ENCODE data around the gene ZIM2. TPM values are rescaled to one million over a fixed set of nuclear protein-coding genes. Genes with fewer than 3 reads are reported as not detected.

The ZIM2 gene
- total RNA-seq, 1 experiment from 2014 or later, result not detected

DNA sequence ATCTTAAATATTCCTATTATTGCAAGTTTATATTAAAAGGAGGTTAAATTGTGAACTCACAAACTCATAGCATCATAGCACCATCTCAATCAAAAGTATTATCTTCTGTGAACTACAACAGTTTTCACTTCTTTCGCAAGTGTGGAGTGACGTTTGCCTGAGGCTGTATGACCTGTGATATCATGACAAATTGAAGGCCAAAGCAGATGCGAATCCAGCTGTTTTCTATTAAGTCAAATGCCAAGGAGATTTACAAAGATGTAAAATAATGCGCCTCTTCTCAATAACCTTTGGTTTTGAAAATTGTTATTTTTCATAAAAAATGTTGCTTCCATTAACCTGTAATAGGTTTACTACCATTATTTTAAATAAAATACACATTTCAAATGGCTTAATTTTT lies 7.6 kb upstream of the ZIM2 start:
- in situ Hi-C loops (cut with HindIII; ENCODE audit: low pct_unique_long_range_greater_than_20kb, low sequenced_read_pairs), result no loop called here
- no peak for DNase-seq (ENCODE audit: low read depth, low spot score)

DNA sequence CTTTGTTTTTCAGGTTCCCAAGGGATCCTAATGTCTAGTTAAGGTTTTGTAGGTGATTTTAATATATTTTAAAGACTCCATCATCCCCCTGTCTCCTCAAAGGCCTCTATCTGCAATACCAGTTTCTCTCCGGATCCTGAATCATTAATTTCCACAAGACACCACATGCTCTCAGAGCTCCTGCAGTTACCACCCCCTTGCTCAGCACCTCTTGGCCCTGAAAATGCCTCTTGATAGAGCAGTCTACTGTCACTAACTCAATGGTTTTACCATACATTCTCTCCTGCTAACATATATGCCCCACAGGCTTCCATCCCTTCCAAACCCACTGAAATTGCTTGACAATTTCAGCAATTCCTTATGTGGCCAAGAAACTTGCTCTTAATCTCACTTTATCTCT lies 1.9 kb upstream of the ZIM2 start:
- in situ Hi-C loops (cut with HindIII; ENCODE audit: low pct_unique_long_range_greater_than_20kb, low sequenced_read_pairs), result no loop called here
- DNase-seq (ENCODE audit: low read depth, low spot score), result no peak

DNA sequence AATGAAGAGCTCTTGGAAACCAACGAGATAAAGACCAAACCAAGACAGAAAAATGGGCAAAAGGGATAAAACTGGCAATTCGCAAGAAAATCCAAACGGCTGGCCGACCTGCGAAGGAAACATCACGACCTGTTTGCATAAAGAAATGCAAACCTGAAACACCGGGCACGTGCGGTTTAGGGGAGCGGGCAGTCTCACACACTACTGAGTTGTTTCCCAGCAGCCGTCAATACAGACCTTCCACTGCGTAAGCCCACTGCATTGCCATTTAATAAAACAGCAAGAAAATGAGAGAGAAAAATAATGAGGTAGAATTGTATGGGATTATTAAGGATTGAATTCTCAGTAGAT lies 642 bp upstream of the ZIM2 start:
- in situ Hi-C loops (cut with HindIII; ENCODE audit: low pct_unique_long_range_greater_than_20kb, low sequenced_read_pairs), result no loop called here
- DNase-seq (ENCODE audit: low read depth, low spot score), result no peak

DNA sequence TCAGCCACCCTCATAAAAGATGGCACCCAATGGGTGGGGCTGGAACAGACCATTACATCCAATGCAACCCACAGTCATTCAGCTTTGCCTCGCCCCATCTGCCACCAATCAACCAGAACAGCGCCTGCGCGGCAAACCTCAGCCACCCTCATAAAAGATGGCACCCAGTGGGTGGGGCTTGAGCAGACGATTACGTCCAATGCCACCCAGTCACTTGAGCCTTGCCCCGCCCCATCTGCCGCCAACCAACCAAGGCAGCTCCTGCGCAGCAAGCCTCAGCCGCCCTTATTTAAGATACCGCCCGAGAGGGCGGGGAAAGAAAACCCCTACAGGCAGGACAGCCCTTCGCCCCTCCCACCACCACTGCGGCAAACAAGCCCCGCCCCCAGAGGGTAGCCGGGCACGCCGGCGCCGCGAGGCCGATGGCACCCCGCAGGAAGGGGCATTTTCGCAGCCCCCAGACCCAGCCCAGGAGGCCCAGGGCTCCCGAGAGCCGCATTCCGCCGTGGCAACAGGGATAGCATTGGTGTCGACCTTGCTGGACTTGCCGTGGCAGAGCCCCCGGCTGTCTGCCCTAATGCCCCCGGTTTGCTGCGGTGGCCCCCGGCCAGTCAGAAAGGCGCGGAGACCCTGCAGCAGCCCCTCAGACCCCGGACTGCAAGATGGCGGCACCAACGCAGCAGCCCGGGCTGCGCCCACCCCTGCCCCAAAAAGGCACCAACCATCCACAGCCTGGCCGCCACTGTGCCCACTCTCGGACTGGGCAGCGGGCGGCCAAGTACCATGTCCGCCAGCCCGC lies 675 bp downstream of the ZIM2 start:
- in situ Hi-C loops (cut with HindIII; ENCODE audit: low pct_unique_long_range_greater_than_20kb, low sequenced_read_pairs), result no loop called here
- peak; percentile 22 for DNase-seq (ENCODE audit: low read depth, low spot score)

DNA sequence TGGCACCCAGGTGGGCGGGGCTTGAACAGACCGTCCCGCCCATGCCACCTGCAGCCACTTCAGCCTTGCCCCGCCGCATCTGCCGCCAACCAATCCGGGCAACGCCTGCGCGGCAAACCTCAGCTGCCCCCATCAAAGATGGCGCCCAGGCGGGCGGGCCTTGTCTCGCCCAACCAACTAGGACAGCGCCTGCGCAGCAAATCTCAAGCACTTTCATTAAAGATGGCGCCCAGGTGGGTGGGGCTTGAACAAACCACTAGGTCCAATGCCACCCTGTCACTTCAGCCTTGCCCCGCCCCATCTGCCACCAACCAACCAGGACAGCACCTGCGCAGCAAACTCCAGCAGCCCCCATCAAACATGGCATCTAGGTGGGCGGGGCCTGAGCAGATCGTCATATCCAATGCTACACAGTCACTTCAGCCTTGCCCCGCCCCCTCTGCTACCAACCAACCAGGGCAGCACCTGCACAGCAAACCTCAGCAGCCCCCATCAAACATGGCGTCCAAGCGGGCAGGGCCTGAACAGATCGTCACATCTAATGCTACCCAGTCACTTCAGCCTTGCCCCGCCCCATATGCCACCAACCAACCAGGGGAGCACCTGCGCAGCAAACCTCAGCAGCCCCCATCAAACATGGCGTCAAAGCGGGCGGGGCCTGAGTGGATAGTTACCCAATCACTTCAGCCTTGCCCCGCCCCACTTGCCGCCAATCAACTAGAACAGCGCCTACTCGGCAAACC lies 1.4 kb downstream of the ZIM2 start:
- in situ Hi-C loops (cut with HindIII; ENCODE audit: low pct_unique_long_range_greater_than_20kb, low sequenced_read_pairs), result no loop called here
- peak; percentile 32 for DNase-seq (ENCODE audit: low read depth, low spot score)

DNA sequence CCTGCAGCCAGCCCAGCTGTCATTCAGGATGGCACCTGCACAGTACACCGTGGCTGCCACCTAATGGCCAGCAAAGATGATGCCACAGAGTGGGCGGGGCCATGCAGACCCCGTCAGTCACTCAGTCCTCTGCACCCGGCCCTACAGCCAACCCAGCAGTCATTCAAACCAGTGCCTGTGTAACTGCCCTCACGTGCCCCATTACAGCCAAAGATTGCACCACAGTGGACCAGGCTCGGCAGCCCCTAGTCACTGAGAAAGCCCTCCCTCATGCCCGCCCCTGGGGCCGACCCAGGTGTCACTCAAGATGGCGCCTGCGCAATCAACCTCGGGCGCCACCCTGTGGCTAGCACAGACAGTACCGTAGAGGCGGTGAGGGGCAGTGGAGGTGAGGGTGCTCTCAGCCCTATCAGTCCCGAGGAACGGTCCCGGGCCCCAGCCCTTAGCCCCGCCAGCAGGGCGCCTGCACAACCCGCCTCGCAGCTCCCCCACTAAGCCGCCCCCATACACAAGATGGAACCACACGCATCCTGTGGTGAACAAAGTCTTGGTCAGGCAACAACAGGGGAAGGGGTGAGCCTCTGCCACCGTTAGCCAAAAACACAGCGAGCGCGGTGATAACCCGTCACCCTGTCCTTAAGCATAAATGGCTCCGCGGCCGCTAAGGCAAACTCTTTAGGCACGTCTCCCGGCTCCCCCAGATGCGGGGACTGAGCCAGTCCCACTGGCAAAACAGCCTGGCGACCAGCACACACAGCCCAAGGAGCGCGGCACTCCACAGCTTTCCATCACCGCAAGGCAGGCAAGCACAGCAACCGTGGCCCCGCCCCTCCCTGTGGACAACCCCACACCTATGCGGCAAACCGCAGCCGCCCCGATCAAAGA lies 2.3 kb downstream of the ZIM2 start:
- DNase-seq (ENCODE audit: low read depth, low spot score), result peak; percentile 2
- in situ Hi-C loops (cut with HindIII; ENCODE audit: low pct_unique_long_range_greater_than_20kb, low sequenced_read_pairs), result no loop called here

DNA sequence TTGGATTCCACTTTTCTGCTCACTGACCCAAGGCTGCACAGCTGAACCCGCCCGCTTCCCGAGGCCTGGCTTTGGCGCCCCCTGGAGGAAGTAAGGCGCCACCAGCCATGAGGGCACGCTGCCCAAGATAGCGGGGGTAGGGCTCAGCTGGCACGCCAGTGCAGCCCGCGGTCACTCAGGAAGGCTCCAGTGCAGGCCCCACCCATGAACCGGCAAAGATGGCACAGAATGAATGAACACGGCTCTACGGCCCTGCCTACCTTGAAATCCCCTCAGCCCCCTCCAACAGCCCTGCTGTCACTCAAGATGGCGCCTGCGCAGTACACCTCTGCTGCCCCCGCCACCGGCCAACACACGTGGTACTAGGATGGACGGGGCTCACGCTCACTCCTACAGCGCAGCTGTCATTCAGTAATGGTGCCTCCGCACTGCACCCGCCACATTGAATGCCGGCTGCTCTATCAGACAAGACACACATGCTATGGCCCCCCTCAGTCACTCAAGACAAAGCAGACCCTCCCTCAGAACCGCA lies 3.0 kb downstream of the ZIM2 start:
- in situ Hi-C loops (cut with HindIII; ENCODE audit: low pct_unique_long_range_greater_than_20kb, low sequenced_read_pairs), result no loop called here
- DNase-seq (ENCODE audit: low read depth, low spot score), result no peak

DNA sequence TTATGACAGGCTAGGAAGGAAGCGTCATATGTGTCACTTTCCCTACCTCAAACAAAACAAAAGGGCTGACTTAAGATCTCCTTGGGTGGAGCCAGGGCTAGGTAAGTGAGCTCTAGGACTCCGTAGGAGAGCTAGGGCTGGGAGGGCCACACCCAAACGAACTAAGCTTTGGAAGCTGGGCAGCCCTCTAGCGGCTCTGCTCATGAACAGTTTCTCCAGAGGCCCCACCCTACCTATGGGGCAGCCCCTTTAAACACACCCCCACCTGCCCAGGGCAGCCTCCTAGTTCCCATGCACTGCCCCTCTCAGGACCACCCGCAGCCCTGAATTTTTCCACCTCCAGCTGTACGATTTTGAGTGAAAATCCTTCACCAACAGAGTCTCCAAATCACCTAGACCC lies 3.5 kb downstream of the ZIM2 start:
- no peak for DNase-seq (ENCODE audit: low read depth, low spot score)
- in situ Hi-C loops (cut with HindIII; ENCODE audit: low pct_unique_long_range_greater_than_20kb, low sequenced_read_pairs), result no loop called here

DNA sequence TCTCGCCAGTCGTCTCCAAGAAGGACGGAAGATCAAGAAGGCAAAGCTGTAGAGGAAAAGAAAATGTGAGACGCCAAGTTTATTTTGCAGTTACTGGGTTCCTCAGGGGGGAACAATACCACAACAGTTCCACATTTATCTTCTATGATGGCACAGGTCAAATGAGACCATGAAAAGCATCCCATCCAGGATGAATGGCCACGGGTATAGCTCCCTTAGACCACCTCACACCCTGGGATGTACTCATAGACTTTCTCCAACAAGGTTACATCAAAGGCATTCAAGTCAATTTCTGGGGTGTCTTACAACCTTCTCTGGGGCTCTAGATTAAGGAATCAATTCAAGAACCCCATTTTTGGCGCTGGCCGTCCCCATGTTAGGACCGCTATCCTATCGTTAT lies 4.5 kb downstream of the ZIM2 start:
- in situ Hi-C loops (cut with HindIII; ENCODE audit: low pct_unique_long_range_greater_than_20kb, low sequenced_read_pairs), result no loop called here
- no peak for DNase-seq (ENCODE audit: low read depth, low spot score)

DNA sequence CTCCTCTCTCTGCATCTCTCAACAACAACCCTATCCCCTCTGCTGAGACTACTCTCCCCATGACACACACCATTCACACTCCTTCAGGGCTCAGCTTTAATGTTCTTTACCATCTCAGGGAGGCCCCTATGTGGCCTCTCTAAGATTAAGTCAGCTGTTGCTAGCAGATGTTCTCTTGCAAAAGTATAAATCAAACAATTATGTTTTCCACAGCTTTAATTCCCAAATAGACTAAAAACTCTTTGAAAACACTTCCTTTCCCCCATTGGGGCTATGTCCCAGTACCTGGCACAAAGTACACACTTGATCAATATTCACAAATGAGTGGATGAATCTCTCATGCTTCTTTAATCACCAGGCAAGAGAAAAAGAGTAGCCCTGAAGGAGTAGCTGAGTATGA lies 5.1 kb downstream of the ZIM2 start:
- no peak for DNase-seq (ENCODE audit: low read depth, low spot score)
- in situ Hi-C loops (cut with HindIII; ENCODE audit: low pct_unique_long_range_greater_than_20kb, low sequenced_read_pairs), result no loop called here

DNA sequence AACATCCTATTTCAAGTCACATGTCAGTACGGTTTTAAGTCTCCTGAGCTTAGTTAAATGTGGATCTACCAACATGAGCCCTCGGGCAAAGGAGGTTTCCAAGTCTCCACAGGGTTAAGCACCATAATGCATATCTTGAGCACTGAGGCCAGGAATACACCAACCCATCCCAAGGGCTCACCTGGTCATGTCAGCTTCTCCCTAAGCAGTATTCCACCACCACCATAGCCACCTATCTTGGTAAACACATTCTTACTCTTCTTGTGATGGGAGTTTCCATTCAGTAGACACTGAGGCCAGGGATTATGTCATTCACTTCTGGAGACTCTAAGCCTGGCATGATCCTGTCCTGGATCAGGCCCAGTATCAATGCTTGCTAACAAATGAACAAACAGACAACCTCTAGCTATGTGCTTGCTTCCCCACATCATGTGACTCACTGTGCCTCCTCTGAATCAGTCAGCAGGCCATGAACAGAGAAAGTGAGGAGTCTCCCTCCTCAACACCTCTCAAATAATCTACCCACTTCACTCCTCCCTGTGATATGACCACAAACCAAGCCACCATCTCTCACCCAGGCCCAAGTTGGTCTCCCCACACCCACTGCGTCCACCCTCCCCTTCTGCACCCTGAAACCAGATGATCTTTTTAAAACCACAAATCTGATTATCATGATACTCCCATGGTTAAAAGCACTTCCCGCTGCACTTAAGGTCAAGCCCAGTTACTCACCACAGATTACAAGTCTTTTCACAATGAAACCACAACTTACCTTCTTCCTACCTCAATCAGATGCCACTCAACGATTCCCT lies 5.8 kb downstream of the ZIM2 start:
- in situ Hi-C loops (cut with HindIII; ENCODE audit: low pct_unique_long_range_greater_than_20kb, low sequenced_read_pairs), result no loop called here

DNA sequence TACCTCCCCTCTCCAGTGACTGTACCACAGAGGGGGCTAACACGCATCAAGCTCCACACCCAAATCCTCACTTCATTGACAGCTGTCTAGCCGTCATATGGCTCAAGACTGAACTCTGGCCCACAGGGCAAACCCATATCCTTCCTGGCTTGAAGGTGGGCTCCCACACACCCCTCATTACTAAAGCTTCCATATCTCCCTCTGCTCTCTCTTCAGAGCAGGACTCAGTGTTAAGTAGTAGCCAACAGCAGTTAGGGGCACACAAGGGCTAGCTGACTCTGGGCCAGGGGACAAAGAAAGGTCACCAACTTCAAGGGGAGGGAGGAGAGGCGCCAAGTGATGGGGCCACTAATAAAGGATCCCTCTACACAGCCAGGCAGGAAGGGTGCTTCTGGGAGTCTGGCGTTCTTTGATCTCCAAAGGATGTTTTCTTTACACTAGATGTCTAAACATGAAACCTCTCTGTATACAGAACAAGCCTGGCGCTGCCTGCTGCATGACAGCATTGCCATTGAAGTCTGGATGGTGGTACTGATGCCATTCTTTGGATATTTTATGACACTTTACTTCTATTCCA lies 8.1 kb downstream of the ZIM2 start:
- DNase-seq (ENCODE audit: low read depth, low spot score), result no peak
- in situ Hi-C loops (cut with HindIII; ENCODE audit: low pct_unique_long_range_greater_than_20kb, low sequenced_read_pairs), result no loop called here

More for the DNA sequence above, 5.8 kb downstream of the ZIM2 start:
- DNase-seq (ENCODE audit: low read depth, low spot score), result no peak

DNA sequence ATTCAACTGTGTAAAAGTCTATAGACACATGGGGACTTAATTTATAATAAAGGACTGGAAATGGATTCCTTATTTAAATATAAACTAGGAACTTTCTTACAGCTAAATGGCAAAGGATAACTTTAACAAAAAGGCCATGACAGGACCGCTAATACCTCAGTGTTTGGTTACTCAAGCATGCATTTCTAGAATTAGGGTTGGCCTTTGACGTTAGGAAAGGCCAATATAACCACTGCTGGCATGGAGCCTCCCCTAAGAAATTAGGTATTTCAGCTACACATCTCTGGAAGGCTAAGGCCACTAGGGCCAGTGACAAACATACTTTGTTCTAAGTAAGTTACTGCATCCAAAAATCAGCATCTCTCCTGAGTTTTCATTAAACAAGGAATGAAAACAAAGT lies 9.3 kb downstream of the ZIM2 start:
- DNase-seq (ENCODE audit: low read depth, low spot score), result no peak
- in situ Hi-C loops (cut with HindIII; ENCODE audit: low pct_unique_long_range_greater_than_20kb, low sequenced_read_pairs), result no loop called here

DNA sequence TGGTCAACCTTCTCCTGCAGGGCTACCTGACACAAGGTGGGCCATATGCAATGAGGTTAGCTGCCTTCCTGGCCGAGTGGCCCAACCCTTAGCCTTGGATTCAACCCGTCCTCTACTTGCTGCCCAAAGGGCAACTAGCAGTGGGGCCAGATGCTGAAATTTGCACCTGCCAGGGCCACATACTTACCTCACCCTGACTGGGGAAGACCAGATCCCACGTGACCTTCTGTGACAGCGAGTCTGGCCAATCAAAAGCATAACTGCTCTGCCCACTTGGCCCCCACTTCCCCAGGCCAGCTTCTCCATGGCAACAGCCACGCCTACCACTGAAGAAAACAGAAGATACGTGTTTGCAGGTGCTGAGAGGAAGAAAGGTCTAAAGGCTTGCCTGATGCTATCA lies 10.9 kb downstream of the ZIM2 start:
- in situ Hi-C loops (cut with HindIII; ENCODE audit: low pct_unique_long_range_greater_than_20kb, low sequenced_read_pairs), result no loop called here
- DNase-seq (ENCODE audit: low read depth, low spot score), result no peak

DNA sequence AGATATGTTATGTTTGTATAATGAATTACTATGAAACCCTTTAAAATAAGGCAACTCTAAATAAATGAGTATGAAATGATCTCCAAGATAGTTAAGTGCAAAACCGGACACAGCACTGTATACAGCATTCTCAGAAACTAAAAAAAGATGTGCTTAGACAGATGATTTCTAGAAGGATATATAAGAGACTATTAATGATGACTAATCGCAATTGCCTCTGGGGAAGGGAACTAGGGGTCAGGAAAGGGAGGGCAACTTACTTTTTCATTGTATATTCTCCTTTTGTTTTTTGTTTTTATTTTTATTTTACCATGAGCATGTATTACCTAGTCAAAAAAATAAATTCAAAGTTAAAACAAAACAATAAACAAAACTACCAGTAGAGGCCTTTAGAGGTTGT lies 12.8 kb downstream of the ZIM2 start:
- DNase-seq (ENCODE audit: low read depth, low spot score), result no peak
- in situ Hi-C loops (cut with HindIII; ENCODE audit: low pct_unique_long_range_greater_than_20kb, low sequenced_read_pairs), result no loop called here

DNA sequence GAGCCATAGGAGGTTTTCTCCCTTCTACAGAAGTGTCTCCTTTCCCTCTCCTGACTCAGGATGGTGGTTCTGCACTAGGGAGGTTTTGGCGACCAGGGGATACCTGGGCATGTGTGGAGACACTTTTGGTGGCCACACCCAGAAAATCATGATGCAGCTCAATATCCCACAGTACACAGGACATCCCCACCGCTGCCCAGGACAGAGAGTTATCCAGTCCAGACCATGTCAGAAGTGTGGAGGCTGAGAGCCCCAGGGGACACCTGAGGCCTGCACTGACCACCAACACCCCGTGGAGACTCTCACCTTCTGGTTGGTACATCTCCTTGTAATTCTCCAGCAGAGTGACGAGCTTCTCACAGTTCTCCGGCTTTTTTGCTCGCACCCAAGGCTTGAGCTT lies 16.6 kb downstream of the ZIM2 start:
- in situ Hi-C loops (cut with HindIII; ENCODE audit: low pct_unique_long_range_greater_than_20kb, low sequenced_read_pairs), result no loop called here
- no peak for DNase-seq (ENCODE audit: low read depth, low spot score)

DNA sequence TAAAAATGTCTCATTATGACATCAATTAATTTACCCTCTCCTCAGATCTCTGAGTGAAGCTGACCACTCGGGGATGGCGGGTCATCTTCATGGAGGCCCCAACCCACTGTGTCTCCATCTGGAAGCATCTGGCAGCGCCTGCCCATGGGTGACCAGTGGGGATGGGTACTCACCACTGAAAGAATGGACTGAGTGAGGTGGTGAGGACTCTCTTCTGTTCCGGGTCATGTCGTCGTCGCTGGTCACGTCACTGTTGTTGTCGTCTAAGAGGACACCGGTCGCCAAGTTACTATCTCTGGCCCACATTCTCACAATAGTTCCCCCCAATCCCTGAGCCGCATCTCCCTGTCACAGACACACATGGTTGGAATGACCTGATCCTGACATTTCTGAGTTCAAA lies 17.1 kb downstream of the ZIM2 start:
- no peak for DNase-seq (ENCODE audit: low read depth, low spot score)
- in situ Hi-C loops (cut with HindIII; ENCODE audit: low pct_unique_long_range_greater_than_20kb, low sequenced_read_pairs), result no loop called here

Measured in SK-MEL-5 (cell line).